MCF 10A (cell line): ENCODE measurements around the gene TMEM174. TPM values are rescaled to one million over a fixed set of nuclear protein-coding genes. Genes with fewer than 3 reads are reported as not detected.

Experiments used
- BruUV-seq: library from RNA; stranded (reverse); fragments of 400-500 nt; replicated peaks from 2 replicates; lab custom pipeline; 2021; lab: Mats Ljungman, UMichigan
- CTCF ChIA-PET: fragments of 300-600 bp; sonication (Branson Sonifier 250); formaldehyde crosslinking; extraction: SDS; loops from one replicate; lab custom pipeline; 2021; ENCODE audit warnings: antibody characterized with exemption, inconsistent platforms; lab: Yijun Ruan, JAX
- POLR2A ChIA-PET: fragments of 300-600, 350-650 bp; sonication (Branson Sonifier 250); formaldehyde crosslinking; extraction: SDS; loops from one replicate; lab custom pipeline; 2020; ENCODE audit warnings: antibody characterized with exemption, inconsistent platforms; lab: Yijun Ruan, JAX
- DNase-seq: peaks from one replicate; pipeline ENCODE4 v3.0.0-alpha.2; 2018; ENCODE audit not compliant: unreplicated experiment
- H3K27ac Mint-ChIP-seq: one replicate; pipeline ENCODE4 v1.8.0; 2022; ENCODE audit warnings: mild to moderate bottlenecking, low read depth, mixed read lengths; ENCODE audit not compliant: unreplicated experiment
- H3K27me3 Mint-ChIP-seq: one replicate; pipeline ENCODE4 v1.8.0; 2022; ENCODE audit warnings: mixed read lengths; ENCODE audit not compliant: insufficient read depth, unreplicated experiment
- H3K36me3 Mint-ChIP-seq: one replicate; pipeline ENCODE4 v1.8.0; 2022; ENCODE audit warnings: mild to moderate bottlenecking, moderate library complexity, mixed read lengths; ENCODE audit not compliant: insufficient read depth, unreplicated experiment
- H3K4me1 Mint-ChIP-seq: one replicate; pipeline ENCODE4 v1.8.0; 2022; ENCODE audit warnings: mixed read lengths; ENCODE audit not compliant: insufficient read depth, unreplicated experiment
- H3K4me3 Mint-ChIP-seq: one replicate; pipeline ENCODE4 v1.8.0; 2022; ENCODE audit warnings: mild to moderate bottlenecking, moderate library complexity, mixed read lengths; ENCODE audit not compliant: unreplicated experiment
- H3K9me3 Mint-ChIP-seq: one replicate; pipeline ENCODE4 v1.8.0; 2022; ENCODE audit warnings: mixed read lengths; ENCODE audit not compliant: unreplicated experiment
- intact Hi-C: fragments of 100-400 bp; cut with micrococcal nuclease; formaldehyde crosslinking; loops from 2 replicates; pipeline ENCODE4 v1.14.1; 2022
- total RNA-seq: library from RNA; stranded (reverse); gene quantifications from 2 replicates; pipeline ENCODE4 v1.2.3, GENCODE V29; 2022
- TF ChIP-seq, protein P1 (sequence below): fragments of 200-600 bp; IDR thresholded peaks from one replicate; pipeline ENCODE4 v1.8.0; 2022; ENCODE audit warnings: antibody characterized with exemption, mild to moderate bottlenecking; ENCODE audit not compliant: unreplicated experiment

The TMEM174 gene
- total RNA-seq, 1 experiment from 2014 or later: not detected

DNA sequence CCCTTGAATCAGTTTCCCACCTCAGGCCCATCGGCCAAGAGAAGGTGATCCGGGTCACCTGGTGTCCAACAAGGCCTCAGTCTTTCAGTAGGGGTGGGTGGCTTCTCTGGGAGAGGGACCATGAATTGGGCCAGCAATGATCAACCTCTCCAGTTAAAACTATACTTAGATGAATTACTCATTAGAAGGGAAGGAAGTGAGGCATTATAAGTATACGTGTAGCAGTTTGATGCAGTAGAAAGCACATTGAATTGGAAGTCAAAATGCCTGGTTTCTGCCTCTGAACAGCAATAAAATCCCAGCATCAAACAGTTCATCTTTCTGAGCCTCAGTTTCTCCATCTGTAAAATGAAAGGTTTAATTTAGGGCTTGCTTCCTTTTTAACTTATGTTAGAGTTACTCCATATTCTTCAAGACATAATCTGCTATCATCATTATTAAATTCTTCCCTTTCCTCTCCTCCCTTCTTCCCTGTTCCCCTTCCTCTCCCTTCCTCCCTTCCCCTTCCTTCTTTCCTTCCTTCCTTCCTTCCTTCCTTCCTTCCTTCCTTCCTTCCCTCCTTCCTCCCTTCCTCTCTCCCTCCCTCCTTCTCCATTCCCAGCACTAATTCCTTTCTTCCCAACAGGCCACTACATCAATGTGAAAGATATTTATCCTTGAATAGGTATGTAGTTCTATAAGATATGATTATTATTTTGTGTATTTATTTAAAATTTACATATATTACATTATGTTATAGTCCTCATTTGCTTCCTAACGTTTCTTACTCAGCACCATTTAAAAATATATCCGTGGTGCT lies 18.6 kb upstream of the TMEM174 start:
- ChIA-PET CTCF (interaction anchor here (1.0 kb wide), 1 partner anchor 297 kb away, joined by 3 read pairs; no protein-coding TSS in a partner anchor), POLR2A (interaction anchor here (1.8 kb wide), 1 partner anchor 9 kb away, joined by 6 read pairs; no protein-coding TSS in a partner anchor)
- TF ChIP-seq, protein P1, sequence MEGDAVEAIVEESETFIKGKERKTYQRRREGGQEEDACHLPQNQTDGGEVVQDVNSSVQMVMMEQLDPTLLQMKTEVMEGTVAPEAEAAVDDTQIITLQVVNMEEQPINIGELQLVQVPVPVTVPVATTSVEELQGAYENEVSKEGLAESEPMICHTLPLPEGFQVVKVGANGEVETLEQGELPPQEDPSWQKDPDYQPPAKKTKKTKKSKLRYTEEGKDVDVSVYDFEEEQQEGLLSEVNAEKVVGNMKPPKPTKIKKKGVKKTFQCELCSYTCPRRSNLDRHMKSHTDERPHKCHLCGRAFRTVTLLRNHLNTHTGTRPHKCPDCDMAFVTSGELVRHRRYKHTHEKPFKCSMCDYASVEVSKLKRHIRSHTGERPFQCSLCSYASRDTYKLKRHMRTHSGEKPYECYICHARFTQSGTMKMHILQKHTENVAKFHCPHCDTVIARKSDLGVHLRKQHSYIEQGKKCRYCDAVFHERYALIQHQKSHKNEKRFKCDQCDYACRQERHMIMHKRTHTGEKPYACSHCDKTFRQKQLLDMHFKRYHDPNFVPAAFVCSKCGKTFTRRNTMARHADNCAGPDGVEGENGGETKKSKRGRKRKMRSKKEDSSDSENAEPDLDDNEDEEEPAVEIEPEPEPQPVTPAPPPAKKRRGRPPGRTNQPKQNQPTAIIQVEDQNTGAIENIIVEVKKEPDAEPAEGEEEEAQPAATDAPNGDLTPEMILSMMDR: no peak
- no TSS peak for BruUV-seq
- Mint-ChIP-seq H3K9me3 (no peaks in the 10 kb centered on the region), H3K27me3 (no peaks in the 10 kb centered on the region), H3K4me3 (no peak overlapping the region), H3K27ac (no peak overlapping the region), H3K36me3 (no peaks in the 10 kb centered on the region), H3K4me1 (no peaks in the 10 kb centered on the region)
- intact Hi-C loops: no loop called here
- no peak for DNase-seq

DNA sequence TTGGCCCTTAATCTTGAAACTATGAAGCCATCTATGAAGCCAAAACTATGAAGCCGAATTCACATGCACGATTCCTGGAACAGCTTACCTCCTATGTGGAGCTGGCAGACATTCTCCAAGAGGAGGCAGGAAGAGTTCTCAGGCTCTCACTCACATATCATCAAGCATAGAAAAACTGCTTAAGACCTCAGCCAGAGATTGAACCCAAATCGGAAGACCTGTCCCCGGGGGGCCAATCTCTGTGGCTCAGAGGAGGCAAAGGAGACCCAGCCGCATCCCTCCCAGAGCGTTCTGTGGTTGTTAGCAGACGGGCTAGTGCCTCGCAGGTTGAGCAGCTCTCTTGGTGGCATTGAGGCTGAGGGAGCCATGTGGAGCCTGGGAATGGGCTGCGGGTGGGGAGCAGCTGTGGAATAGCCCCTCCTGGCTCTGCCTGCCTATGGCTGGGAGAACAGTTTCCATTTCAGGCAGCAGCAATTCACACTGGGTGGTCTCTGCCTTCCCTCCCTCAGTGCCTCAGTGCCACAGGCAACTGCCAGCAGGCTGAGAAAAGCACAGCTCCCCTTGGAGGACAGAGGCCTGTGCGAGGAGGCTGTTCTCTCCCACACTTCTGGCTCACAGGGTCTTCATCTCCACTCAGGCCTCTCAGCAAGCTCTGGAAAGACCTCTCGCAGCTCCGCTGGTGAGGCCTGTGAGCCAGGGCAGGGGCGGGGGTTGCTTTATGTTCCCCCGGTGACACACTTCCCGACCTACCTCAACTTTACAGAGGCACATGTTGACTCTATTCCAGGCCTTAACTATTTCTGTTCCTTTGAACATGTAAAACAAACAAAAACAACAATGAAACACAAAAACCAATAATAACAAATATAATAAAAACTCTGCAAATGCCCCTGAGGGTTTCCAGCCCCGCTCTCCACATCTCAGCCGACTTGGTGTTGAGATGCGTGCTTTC lies 17.4 kb upstream of the TMEM174 start:
- no TSS peak for BruUV-seq
- CTCF ChIA-PET: no interaction called here
- POLR2A ChIA-PET: interaction anchor here (0.6 kb wide), 1 partner anchor 206 kb away, joined by 3 read pairs; no protein-coding TSS in a partner anchor
- peaks cover 5% of the 10 kb centered on the region for H3K4me1 Mint-ChIP-seq
- no peak for DNase-seq
- H3K27ac Mint-ChIP-seq: no peak overlapping the region
- intact Hi-C loops: no loop called here
- no peak overlapping the region for H3K4me3 Mint-ChIP-seq
- no peaks in the 10 kb centered on the region for H3K36me3 Mint-ChIP-seq
- TF ChIP-seq, protein P1: no peak
- no peaks in the 10 kb centered on the region for H3K9me3 Mint-ChIP-seq
- no peaks in the 10 kb centered on the region for H3K27me3 Mint-ChIP-seq

DNA sequence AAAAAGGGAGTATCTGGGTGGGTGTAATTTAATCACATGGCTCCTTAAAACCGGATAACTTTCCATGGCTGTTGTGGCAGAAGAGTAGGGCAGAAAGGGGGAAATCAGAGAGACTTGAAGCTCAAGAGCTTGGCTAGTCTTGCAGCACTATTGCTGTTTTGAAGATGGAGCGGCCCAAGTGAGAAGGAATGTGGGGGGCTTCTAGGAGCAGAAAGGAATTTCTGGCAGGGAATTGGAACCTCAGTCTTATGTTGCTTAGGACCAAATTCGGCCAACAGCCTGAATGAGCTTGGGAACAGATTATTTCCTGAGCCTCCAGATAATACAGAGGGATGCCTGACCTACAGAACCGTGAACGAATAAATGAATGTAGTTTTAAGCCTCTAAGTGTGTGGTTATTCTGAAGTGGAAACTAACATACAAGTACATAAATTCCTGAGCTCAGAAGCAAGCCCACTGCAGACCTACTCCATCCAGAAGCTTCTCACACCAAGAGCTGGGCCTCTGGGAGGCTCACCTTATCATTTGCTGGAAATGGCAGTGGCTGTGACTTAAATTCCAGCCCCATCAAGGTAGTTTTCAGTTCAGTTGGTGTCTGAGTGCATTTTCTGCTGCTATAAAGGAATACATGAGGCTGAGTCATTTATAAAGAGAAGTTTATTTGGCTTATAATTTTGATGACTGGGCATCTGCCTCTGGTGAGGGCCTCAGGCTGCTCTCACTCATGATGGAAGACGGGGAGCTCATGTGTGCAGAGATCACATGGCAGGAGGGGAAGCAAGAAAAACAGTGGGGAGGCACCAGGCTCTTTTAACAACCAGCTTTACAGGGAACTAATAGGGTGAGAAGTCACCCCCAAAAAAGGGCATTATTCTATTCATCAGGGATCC lies 15.3 kb upstream of the TMEM174 start:
- TF ChIP-seq, protein P1: no peak
- Mint-ChIP-seq H3K36me3 (no peaks in the 10 kb centered on the region), H3K4me3 (no peak overlapping the region), H3K4me1 (peaks cover 5% of the 10 kb centered on the region), H3K27ac (no peak overlapping the region), H3K9me3 (no peaks in the 10 kb centered on the region), H3K27me3 (no peaks in the 10 kb centered on the region)
- ChIA-PET CTCF (no interaction called here), POLR2A (interaction anchor here (0.5 kb wide), 1 partner anchor 285 kb away, joined by 3 read pairs; no protein-coding TSS in a partner anchor)
- no peak for DNase-seq
- BruUV-seq: no TSS peak
- intact Hi-C loops: no loop called here
